Endothelial cell of umbilical vein (primary cell): ENCODE measurements around the gene NHLRC1. TPM values are rescaled to one million over a fixed set of nuclear protein-coding genes. Genes with fewer than 3 reads are reported as not detected.

Source experiments
- BruUV-seq: library from RNA; stranded (reverse); fragments of 400-500 nt; replicated peaks from 2 replicates; lab custom pipeline; 2021; lab: Mats Ljungman, UMichigan
- CTCF ChIA-PET: fragments of 300-600, 350-600 bp; sonication (Branson Sonifier 250); formaldehyde crosslinking; loops from one replicate; lab custom pipeline; 2021; ENCODE audit warnings: antibody characterized with exemption, inconsistent platforms; lab: Charles Lee
- POLR2A ChIA-PET: fragments of 300-600, 350-600 bp; sonication (Branson Sonifier 250); formaldehyde crosslinking; loops from one replicate; lab custom pipeline; 2021; ENCODE audit warnings: antibody characterized with exemption, inconsistent platforms; lab: Charles Lee
- DNase-seq: peaks from one replicate; pipeline ENCODE4 v3.0.0-alpha.2; 2011; ENCODE audit warnings: low read depth, low spot score
- FAIRE-seq: peaks from 2 replicates; lab custom pipeline; 2011; peaks lifted over from hg19 to GRCh38; lab: Jason Lieb, UNC
- H2AFZ ChIP-seq: 2 replicates; pipeline ENCODE4 v1.6.0; 2012; ENCODE audit warnings: low read depth, low read length, control low read depth, inconsistent platforms
- H3K27ac ChIP-seq: 2 replicates; pipeline ENCODE4 v1.5.1; 2011; ENCODE audit warnings: low read depth, mild to moderate bottlenecking, control low read depth, low read length, moderate library complexity; ENCODE audit not compliant: insufficient read depth
- H3K27me3 ChIP-seq, 2 experiments: 2 replicates each; pipeline versions ENCODE4 v1.6.0 to v1.6.1; 2011; ENCODE audit warnings: low read length in 2 of 2, mixed read lengths in 1 of 2; ENCODE audit not compliant: control insufficient read depth in 2 of 2, insufficient read depth in 2 of 2
- H3K36me3 ChIP-seq, 2 experiments: 2 replicates in 1 of 2; 3 replicates in 1 of 2; pipeline ENCODE4 v1.5.1; 2011; ENCODE audit warnings: low read length in 2 of 2, mild to moderate bottlenecking in 1 of 2, moderate library complexity in 1 of 2; ENCODE audit not compliant: control insufficient read depth in 2 of 2, insufficient read depth in 2 of 2; ENCODE audit errors: extremely low read depth in 1 of 2
- H3K4me1 ChIP-seq: 3 replicates; pipeline ENCODE4 v1.5.1; 2011; ENCODE audit warnings: mild to moderate bottlenecking, low read length; ENCODE audit not compliant: control insufficient read depth, insufficient read depth; ENCODE audit errors: extremely low read depth
- H3K4me2 ChIP-seq: 2 replicates; pipeline ENCODE4 v1.6.1; 2011; ENCODE audit warnings: low read length, control low read depth, mixed read lengths; ENCODE audit not compliant: insufficient read depth
- H3K4me3 ChIP-seq, 3 experiments: fragments of 200-600 bp in 1 of 3; sonication (generic), shearing (Covaris generic) in 1 of 3; replicated peaks in 1 of 3; 2 replicates each; pipeline ENCODE4 v1.5.1; 2011 to 2016; ENCODE audit warnings: control low read depth in 3 of 3, low read length in 3 of 3, mild to moderate bottlenecking in 2 of 3, inconsistent platforms in 1 of 3, low read depth in 1 of 3, moderate library complexity in 1 of 3; ENCODE audit not compliant: insufficient read depth in 1 of 3
- H3K79me2 ChIP-seq: 2 replicates; pipeline ENCODE4 v1.6.0; 2012; ENCODE audit warnings: low read length, inconsistent platforms; ENCODE audit not compliant: control insufficient read depth, insufficient read depth
- H3K9ac ChIP-seq: replicated peaks from 2 replicates; pipeline ENCODE3; 2011; ENCODE audit warnings: low read length, control low read depth; ENCODE audit not compliant: insufficient read depth; ENCODE audit errors: extremely low read depth
- H3K9me1 ChIP-seq: replicated peaks from 3 replicates; pipeline ENCODE4 v1.6.0; 2011; ENCODE audit warnings: mild to moderate bottlenecking, low read length; ENCODE audit not compliant: control insufficient read depth, insufficient read depth; ENCODE audit errors: extremely low read depth
- H3K9me3 ChIP-seq: replicated peaks from 2 replicates; pipeline ENCODE4 v1.5.1; 2012; ENCODE audit warnings: low read length, inconsistent platforms; ENCODE audit not compliant: control insufficient read depth, insufficient read depth
- H4K20me1 ChIP-seq: replicated peaks from 2 replicates; pipeline ENCODE3; 2011; ENCODE audit warnings: mild to moderate bottlenecking, low read length; ENCODE audit not compliant: control insufficient read depth, insufficient read depth; ENCODE audit errors: extremely low read depth
- EZH2 ChIP-seq: IDR thresholded peaks from 2 replicates; pipeline ENCODE4 v1.6.1; 2012; ENCODE audit warnings: borderline replicate concordance, low read depth, mild to moderate bottlenecking, moderate library complexity, low read length, inconsistent platforms; ENCODE audit not compliant: severe bottlenecking
- FOS ChIP-seq: IDR thresholded peaks from 2 replicates; pipeline ENCODE4 v1.6.1; 2011; ENCODE audit warnings: mild to moderate bottlenecking, low read length, moderate library complexity, borderline replicate concordance; ENCODE audit not compliant: insufficient read depth
- GATA2 ChIP-seq: IDR thresholded peaks from 2 replicates; pipeline ENCODE4 v1.7.0; 2011; ENCODE audit warnings: low read depth, mild to moderate bottlenecking, moderate library complexity, mixed read lengths, low read length; ENCODE audit not compliant: insufficient read length, insufficient read depth
- JUN ChIP-seq: IDR thresholded peaks from 2 replicates; pipeline ENCODE4 v1.6.1; 2011; ENCODE audit warnings: borderline replicate concordance, low read depth; ENCODE audit not compliant: insufficient read length, insufficient read depth
- MYC ChIP-seq: IDR thresholded peaks from one replicate; pipeline ENCODE4 v1.6.1; 2011; ENCODE audit warnings: mild to moderate bottlenecking, low read depth, low read length
- POLR2A ChIP-seq: IDR thresholded peaks from 2 replicates; pipeline ENCODE4 v1.6.1; 2012; ENCODE audit warnings: low read depth, mild to moderate bottlenecking, control low read depth, low read length
- POLR2AphosphoS5 ChIP-seq: IDR thresholded peaks from 2 replicates; pipeline ENCODE4 v1.6.1; 2012; ENCODE audit warnings: low read depth, mild to moderate bottlenecking, control low read depth, low read length, moderate library complexity; ENCODE audit not compliant: insufficient read depth
- dilution Hi-C: fragments of 300-500 bp; cut with MboI; formaldehyde crosslinking; loops from one replicate; pipeline ENCODE4 v1.15.0; 2019; ENCODE audit warnings: low sequenced_read_pairs; ENCODE audit not compliant: extremely low pct_ligation_motif_present
- intact Hi-C: fragments of 100-400 bp; cut with micrococcal nuclease; formaldehyde crosslinking; loops from one replicate; pipeline ENCODE4 v1.10.0; 2022
- polyA plus RNA-seq, 4 experiments: library from polyadenylated mRNA; depleted of rRNA in 3 of 4; stranded (reverse) in 3 of 4; unstranded in 1 of 4; fragments of >200 nt; gene quantifications; 2 replicates each; pipeline versions ENCODE4 v1.2.1 to v1.2.3, GENCODE V29; 2011 to 2012; ENCODE audit warnings: missing spikeins in 1 of 4
- total RNA-seq: library from RNA; stranded (reverse); gene quantifications from 2 replicates; pipeline ENCODE4 v1.2.3, GENCODE V29; 2021
- TF ChIP-seq, protein P1 (sequence below), 2 donors: IDR thresholded peaks; 1 replicate in 1 of 2; 2 replicates in 1 of 2; pipeline ENCODE4 v1.5.1; 2011; ENCODE audit warnings: low read length in 2 of 2, mild to moderate bottlenecking in 2 of 2, moderate library complexity in 2 of 2, control low read depth in 1 of 2, inconsistent platforms in 1 of 2, low read depth in 1 of 2; ENCODE audit not compliant: insufficient read depth in 1 of 2; ENCODE audit errors: extremely low read depth in 1 of 2
- TF ChIP-seq, protein P2 (sequence below): IDR thresholded peaks from 2 replicates; pipeline ENCODE4 v1.6.1; 2011; ENCODE audit not compliant: insufficient read depth, insufficient read length

Gene NHLRC1
- total and polyA plus RNA-seq, 2 donors (not counting 3 experiments of a cell fraction or from before 2014, with no cell fraction given): 1.7 to 2.3 TPM

- Histone ChIP-seq H4K20me1 (no peaks in the 10 kb centered on the region), H2AFZ (no peak overlapping the region), H3K4me2 (no peak overlapping the region), H3K9me1 (no peaks in the 10 kb centered on the region), H3K9ac (no peak overlapping the region), H3K27ac (no peak overlapping the region), H3K4me3 (no peak overlapping the region), H3K4me1 (no peaks in the 10 kb centered on the region), H3K79me2 (no peaks in the 10 kb centered on the region), H3K9me3 (no peaks in the 10 kb centered on the region), H3K36me3 (no peaks in the 10 kb centered on the region), H3K27me3 (no peaks in the 10 kb centered on the region)
- POLR2A ChIA-PET: no interaction called here
- no TSS peak for BruUV-seq
- TF ChIP-seq POLR2A (no peak), MYC (no peak), GATA2 (no peak), FOS (no peak), JUN (no peak), POLR2AphosphoS5 (no peak), EZH2 (no peak)
- TF ChIP-seq, protein P1, sequence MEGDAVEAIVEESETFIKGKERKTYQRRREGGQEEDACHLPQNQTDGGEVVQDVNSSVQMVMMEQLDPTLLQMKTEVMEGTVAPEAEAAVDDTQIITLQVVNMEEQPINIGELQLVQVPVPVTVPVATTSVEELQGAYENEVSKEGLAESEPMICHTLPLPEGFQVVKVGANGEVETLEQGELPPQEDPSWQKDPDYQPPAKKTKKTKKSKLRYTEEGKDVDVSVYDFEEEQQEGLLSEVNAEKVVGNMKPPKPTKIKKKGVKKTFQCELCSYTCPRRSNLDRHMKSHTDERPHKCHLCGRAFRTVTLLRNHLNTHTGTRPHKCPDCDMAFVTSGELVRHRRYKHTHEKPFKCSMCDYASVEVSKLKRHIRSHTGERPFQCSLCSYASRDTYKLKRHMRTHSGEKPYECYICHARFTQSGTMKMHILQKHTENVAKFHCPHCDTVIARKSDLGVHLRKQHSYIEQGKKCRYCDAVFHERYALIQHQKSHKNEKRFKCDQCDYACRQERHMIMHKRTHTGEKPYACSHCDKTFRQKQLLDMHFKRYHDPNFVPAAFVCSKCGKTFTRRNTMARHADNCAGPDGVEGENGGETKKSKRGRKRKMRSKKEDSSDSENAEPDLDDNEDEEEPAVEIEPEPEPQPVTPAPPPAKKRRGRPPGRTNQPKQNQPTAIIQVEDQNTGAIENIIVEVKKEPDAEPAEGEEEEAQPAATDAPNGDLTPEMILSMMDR (IDR thresholded peaks at IDR 0.05; ENCODE audit: extremely low read depth in 1 of 2, insufficient read depth in 1 of 2, low read depth in 1 of 2, low read length in 2 of 2): no peak
- TF ChIP-seq, protein P2, sequence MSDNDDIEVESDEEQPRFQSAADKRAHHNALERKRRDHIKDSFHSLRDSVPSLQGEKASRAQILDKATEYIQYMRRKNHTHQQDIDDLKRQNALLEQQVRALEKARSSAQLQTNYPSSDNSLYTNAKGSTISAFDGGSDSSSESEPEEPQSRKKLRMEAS: no peak
- DNase-seq: no peak
- intact Hi-C loops (no loop called here), dilution Hi-C loops (no loop called here)
- no peak for FAIRE-seq
- CTCF ChIA-PET: interaction anchor here (1.1 kb wide), 1 partner anchor 12 kb away, joined by 3 read pairs; no protein-coding TSS in a partner anchor
These were observed 26.1 kb downstream of the NHLRC1 start for GRCh38 chr6:18096423-18096822.
